Ascending aorta (tissue), 2 donors: Measurements from ENCODE around the gene PRKAR1B. TPM values are rescaled to one million over a fixed set of nuclear protein-coding genes. Genes with fewer than 3 reads are reported as not detected.

Experiments
- DNase-seq, 2 donors: peaks; one replicate each; pipeline ENCODE4 v3.0.0-alpha.2; 2019; ENCODE audit warnings: low spot score in 2 of 2
- H3K27ac ChIP-seq, 2 donors: fragments of 200-600 bp; sonication (generic); one replicate each; pipeline ENCODE4 v1.5.1; 2016 to 2017; ENCODE audit warnings: mild to moderate bottlenecking in 1 of 2
- H3K27me3 ChIP-seq: fragments of 200-600 bp; sonication (generic); one replicate; pipeline ENCODE4 v1.5.1; 2017
- H3K36me3 ChIP-seq, 2 donors: fragments of 200-600 bp; sonication (generic); one replicate each; pipeline ENCODE4 v1.5.1; 2016
- H3K4me1 ChIP-seq, 2 donors: fragments of 200-600 bp; sonication (generic); one replicate each; pipeline ENCODE4 v1.5.1; 2016 to 2017; ENCODE audit warnings: mild to moderate bottlenecking in 1 of 2
- H3K4me3 ChIP-seq, 2 donors: fragments of 200-600 bp; sonication (generic); one replicate each; pipeline ENCODE4 v1.5.1; 2016 to 2017; ENCODE audit warnings: mild to moderate bottlenecking in 1 of 2
- H3K9me3 ChIP-seq, 2 donors: fragments of 200-600 bp; sonication (generic); one replicate each; pipeline ENCODE4 v1.5.1; 2016
- CTCF ChIP-seq, 3 experiments: fragments of 200-600 bp in 2 of 3; fragments of 450-650 bp in 1 of 3; sonication (generic) in 2 of 3; IDR thresholded peaks; one replicate each; pipeline ENCODE4 v1.5.1; 2016 to 2019; ENCODE audit warnings: antibody characterized with exemption in 3 of 3, mild to moderate bottlenecking in 1 of 3, moderate library complexity in 1 of 3
- intact Hi-C: fragments of 100-400 bp; cut with DNase I; formaldehyde crosslinking; loops from one replicate; pipeline ENCODE4 v1.15.1; 2023
- total RNA-seq: library from RNA; depleted of rRNA; stranded (reverse); fragments of >200 nt; gene quantifications from one replicate; pipeline ENCODE4 v1.1.0, GENCODE V29; 2016

The PRKAR1B gene
- total RNA-seq, 1 donor from 2014 or later: 13.0 TPM

- H3K27me3 ChIP-seq: no peaks in the 10 kb centered on the region
- no peaks in the 10 kb centered on the region for H3K36me3 ChIP-seq
- H3K9me3 ChIP-seq: no peaks in the 10 kb centered on the region
- intact Hi-C loops: loop anchor here (5.0 kb wide), 1 partner anchor 37 kb away; no protein-coding TSS in a partner anchor
- H3K4me1 ChIP-seq: peaks cover 8 to 15% of the 10 kb centered on the region in 2 donors
- DNase-seq: no peak
- H3K27ac ChIP-seq: peak overlapping the region; percentile 84 to 91
- no peak overlapping the region for H3K4me3 ChIP-seq
- no peak for TF ChIP-seq CTCF (IDR thresholded peaks at IDR 0.05)
Measured at GRCh38 chr7:559396-559705, 167.7 kb downstream of the PRKAR1B start.

- TF ChIP-seq CTCF (IDR thresholded peaks at IDR 0.05): no peak
- DNase-seq: peak; percentile 46 to 89
- intact Hi-C loops: loop anchor here (1.0 to 5.0 kb wide), 3 partner anchors 33 to 47 kb away; no protein-coding TSS in a partner anchor
Measured at GRCh38 chr7:557558-557881, 169.6 kb downstream of the PRKAR1B start.

GRCh38 chr7:556837-557557, 170.1 kb downstream of the PRKAR1B start:
- no peaks in the 10 kb centered on the region for H3K9me3 ChIP-seq
- peaks cover 8 to 15% of the 10 kb centered on the region in 2 donors for H3K4me1 ChIP-seq
- no peak overlapping the region for H3K4me3 ChIP-seq
- DNase-seq: no peak
- TF ChIP-seq CTCF (IDR thresholded peaks at IDR 0.05): no peak
- H3K36me3 ChIP-seq: no peaks in the 10 kb centered on the region
- no peaks in the 10 kb centered on the region for H3K27me3 ChIP-seq
- intact Hi-C loops: loop anchor here (1.0 to 5.0 kb wide), 3 partner anchors 33 to 47 kb away; no protein-coding TSS in a partner anchor
- H3K27ac ChIP-seq: peak overlapping the region; percentile 84 to 91

More at GRCh38 chr7:557558-557881, 169.6 kb downstream of the PRKAR1B start:
- H3K9me3 ChIP-seq: no peaks in the 10 kb centered on the region
- H3K27me3 ChIP-seq: no peaks in the 10 kb centered on the region
- peak overlapping the region; percentile 84 to 91 for H3K27ac ChIP-seq
- H3K36me3 ChIP-seq: no peaks in the 10 kb centered on the region
- H3K4me1 ChIP-seq: peaks cover 8 to 15% of the 10 kb centered on the region in 2 donors
- no peak overlapping the region for H3K4me3 ChIP-seq

GRCh38 chr7:556291-556826, 170.7 kb downstream of the PRKAR1B start:
- Histone ChIP-seq H3K4me1 (peaks cover 8 to 15% of the 10 kb centered on the region in 2 donors), H3K36me3 (no peaks in the 10 kb centered on the region), H3K4me3 (no peak overlapping the region), H3K27ac (peak overlapping the region; percentile 84 to 91), H3K9me3 (no peaks in the 10 kb centered on the region), H3K27me3 (no peaks in the 10 kb centered on the region)
- no peak for DNase-seq
- TF ChIP-seq CTCF (IDR thresholded peaks at IDR 0.05): no peak
- intact Hi-C loops: loop anchor here (5.0 kb wide), 1 partner anchor 34 kb away; no protein-coding TSS in a partner anchor

GRCh38 chr7:555551-556160, 171.4 kb downstream of the PRKAR1B start:
- TF ChIP-seq CTCF (IDR thresholded peaks at IDR 0.05): no peak
- Histone ChIP-seq H3K4me3 (no peak overlapping the region), H3K36me3 (no peaks in the 10 kb centered on the region), H3K27ac (peak overlapping the region; percentile 84 to 91), H3K9me3 (no peaks in the 10 kb centered on the region), H3K27me3 (no peaks in the 10 kb centered on the region), H3K4me1 (peaks cover 8 to 15% of the 10 kb centered on the region in 2 donors)
- DNase-seq: no peak
- intact Hi-C loops: loop anchor here (5.0 kb wide), 1 partner anchor 33 kb away; no protein-coding TSS in a partner anchor
